ENCODE measurements around the gene SH3BGRL2. TPM values are rescaled to one million over a fixed set of nuclear protein-coding genes. Genes with fewer than 3 reads are reported as not detected.
"Not testable (repeated sequence)": the region's sequence is repeated elsewhere in the genome, so short reads cannot be mapped to it uniquely, and the experiment has no call there.

Gene SH3BGRL2
- total RNA-seq, 4 donors from 2014 or later, result 25.5 to 65.3 (median 48.8) TPM

- Histone ChIP-seq H3K4me3 (no peak overlapping the region), H3K9me3 (peaks cover 0 to 5% (median 0%) of the 10 kb centered on the region in 4 donors), H3K27me3 (no peaks in the 10 kb centered on the region), H3K27ac (peak overlapping the region in 3 of 4 donors; percentile 5 to 37 (median 14)), H3K4me1 (peaks cover 0 to 11% (median 3%) of the 10 kb centered on the region in 4 donors), H3K36me3 (peaks cover 0 to 23% (median 0%) of the 10 kb centered on the region in 3 donors)
- no peak for DNase-seq (ENCODE audit: low spot score in 2 of 2)
- 67 to 69% methylated on average over 4 of the region's 4 CpGs for WGBS, 2 donors
- TF ChIP-seq EP300 (IDR thresholded peaks at IDR 0.05), result peak in 1 of 2 donors; percentile 35
- TF ChIP-seq, protein P1, sequence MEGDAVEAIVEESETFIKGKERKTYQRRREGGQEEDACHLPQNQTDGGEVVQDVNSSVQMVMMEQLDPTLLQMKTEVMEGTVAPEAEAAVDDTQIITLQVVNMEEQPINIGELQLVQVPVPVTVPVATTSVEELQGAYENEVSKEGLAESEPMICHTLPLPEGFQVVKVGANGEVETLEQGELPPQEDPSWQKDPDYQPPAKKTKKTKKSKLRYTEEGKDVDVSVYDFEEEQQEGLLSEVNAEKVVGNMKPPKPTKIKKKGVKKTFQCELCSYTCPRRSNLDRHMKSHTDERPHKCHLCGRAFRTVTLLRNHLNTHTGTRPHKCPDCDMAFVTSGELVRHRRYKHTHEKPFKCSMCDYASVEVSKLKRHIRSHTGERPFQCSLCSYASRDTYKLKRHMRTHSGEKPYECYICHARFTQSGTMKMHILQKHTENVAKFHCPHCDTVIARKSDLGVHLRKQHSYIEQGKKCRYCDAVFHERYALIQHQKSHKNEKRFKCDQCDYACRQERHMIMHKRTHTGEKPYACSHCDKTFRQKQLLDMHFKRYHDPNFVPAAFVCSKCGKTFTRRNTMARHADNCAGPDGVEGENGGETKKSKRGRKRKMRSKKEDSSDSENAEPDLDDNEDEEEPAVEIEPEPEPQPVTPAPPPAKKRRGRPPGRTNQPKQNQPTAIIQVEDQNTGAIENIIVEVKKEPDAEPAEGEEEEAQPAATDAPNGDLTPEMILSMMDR (IDR thresholded peaks at IDR 0.05), result no peak
Observed at GRCh38 chr6:79671600-79672266, 40.6 kb downstream of the SH3BGRL2 start.

DNA sequence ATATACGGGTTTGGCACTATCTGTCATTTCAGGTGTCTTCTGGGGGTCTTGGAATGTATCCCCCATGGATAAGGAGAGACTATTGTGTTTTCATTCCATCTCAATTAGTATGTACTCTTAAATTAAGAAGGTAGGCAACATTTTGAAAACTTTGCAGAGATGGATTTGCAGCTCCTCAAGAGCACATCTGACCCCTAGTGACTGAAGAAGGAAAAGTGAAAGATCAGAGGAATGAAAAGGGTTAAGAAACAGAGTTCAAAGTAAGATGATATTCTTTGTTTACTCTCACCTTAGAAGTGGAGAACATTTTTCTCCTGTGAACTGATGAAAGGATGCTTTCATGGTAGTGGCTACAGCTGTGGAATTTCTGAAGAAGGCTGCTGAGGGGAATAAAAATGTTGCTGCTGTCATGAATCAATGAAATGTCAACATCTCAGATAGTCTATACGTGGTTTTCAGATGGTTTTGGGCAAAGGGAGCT, 41.5 kb downstream of the SH3BGRL2 start:
- H3K4me3 ChIP-seq, result no peak overlapping the region
- WGBS, 2 donors, result 26 to 30% methylated on average over 2 of the region's 2 CpGs
- no peaks in the 10 kb centered on the region for H3K27me3 ChIP-seq
- peaks cover 0 to 11% (median 3%) of the 10 kb centered on the region in 4 donors for H3K4me1 ChIP-seq
- H3K36me3 ChIP-seq, result peaks cover 0 to 23% (median 0%) of the 10 kb centered on the region in 3 donors
- DNase-seq (ENCODE audit: low spot score in 2 of 2), result no peak
- TF ChIP-seq EP300 (IDR thresholded peaks at IDR 0.05) (no peak), POLR2A (IDR thresholded peaks at IDR 0.05) (no peak)
- TF ChIP-seq, protein P1 (IDR thresholded peaks at IDR 0.05), result peak in 2 of 5 experiments; percentile 16 to 32
- H3K27ac ChIP-seq, result peak overlapping the region in 1 of 4 donors; percentile 14
- H3K9me3 ChIP-seq, result peaks cover 0 to 5% (median 0%) of the 10 kb centered on the region in 4 donors

- no peak overlapping the region for H3K4me3 ChIP-seq
- peaks cover 0 to 11% (median 3%) of the 10 kb centered on the region in 4 donors for H3K4me1 ChIP-seq
- H3K36me3 ChIP-seq, result peaks cover 0 to 23% (median 0%) of the 10 kb centered on the region in 3 donors
- 90 to 91% methylated on average over 3 of the region's 3 CpGs for WGBS, 2 donors
- peaks cover 0 to 5% (median 0%) of the 10 kb centered on the region in 4 donors for H3K9me3 ChIP-seq
- TF ChIP-seq EP300 (IDR thresholded peaks at IDR 0.05) (no peak), POLR2A (IDR thresholded peaks at IDR 0.05) (no peak)
- TF ChIP-seq, protein P1 (IDR thresholded peaks at IDR 0.05), result no peak
- H3K27ac ChIP-seq, result no peak overlapping the region
- H3K27me3 ChIP-seq, result no peaks in the 10 kb centered on the region
- DNase-seq (ENCODE audit: low spot score in 2 of 2), result no peak
Observed at GRCh38 chr6:79673947-79674346, 42.8 kb downstream of the SH3BGRL2 start.

DNA sequence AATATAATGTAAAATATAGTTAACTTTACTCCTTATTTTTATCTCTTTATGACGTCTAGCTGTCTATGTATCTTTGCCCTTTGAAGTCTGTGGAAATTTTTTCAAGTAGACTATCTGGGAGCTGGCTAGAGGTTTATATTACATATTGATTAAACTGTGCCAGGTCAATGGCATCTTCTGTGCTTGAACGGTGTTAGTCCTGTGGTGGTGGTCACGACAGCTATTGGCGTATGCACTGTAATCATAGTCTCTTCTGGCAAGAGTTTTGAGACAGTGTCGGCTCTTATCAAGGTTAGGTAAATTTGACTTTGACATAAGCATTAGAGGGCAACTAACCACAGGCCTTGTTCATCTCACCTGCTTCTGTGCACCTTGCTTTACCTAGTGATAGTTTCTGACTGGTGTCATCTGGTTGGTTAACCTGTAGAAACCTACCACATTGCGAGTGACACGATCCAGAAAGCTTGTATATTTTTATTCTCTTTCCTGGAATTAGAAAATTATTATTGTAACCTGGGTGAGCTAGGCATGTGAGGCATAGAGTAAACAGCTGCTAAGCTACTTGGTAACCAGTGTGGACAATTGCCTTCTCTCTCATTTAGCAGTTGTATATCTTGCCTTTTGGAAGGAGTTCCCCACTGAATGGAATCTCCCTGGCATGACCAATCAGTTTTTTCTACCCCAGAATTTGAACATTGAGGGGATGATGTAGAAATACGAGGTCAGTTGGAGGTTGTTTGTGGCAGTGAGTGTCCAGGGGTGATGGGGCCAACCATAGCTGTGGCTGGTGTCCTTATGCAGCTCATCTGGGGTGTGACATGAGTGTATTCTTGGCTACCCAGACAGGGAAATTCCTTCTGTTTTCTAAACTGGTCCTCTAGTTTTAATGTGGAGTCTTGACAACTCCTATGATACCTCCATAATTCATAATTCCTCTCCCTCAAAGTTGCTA, 45.9 kb downstream of the SH3BGRL2 start:
- Histone ChIP-seq H3K27ac (no peak overlapping the region), H3K4me1 (peaks cover 0 to 4% (median 0%) of the 10 kb centered on the region in 4 donors), H3K9me3 (peaks cover 0 to 5% (median 0%) of the 10 kb centered on the region in 4 donors), H3K36me3 (peaks cover 0 to 28% (median 0%) of the 10 kb centered on the region in 3 donors), H3K4me3 (no peak overlapping the region), H3K27me3 (no peaks in the 10 kb centered on the region)
- 82 to 87% methylated on average over 8 of the region's 8 CpGs for WGBS, 2 donors
- TF ChIP-seq EP300 (IDR thresholded peaks at IDR 0.05), result no peak
- TF ChIP-seq, protein P1 (IDR thresholded peaks at IDR 0.05), result no peak
- TF ChIP-seq POLR2A (IDR thresholded peaks at IDR 0.05), result no peak
- DNase-seq (ENCODE audit: low spot score in 2 of 2), result no peak

GRCh38 chr6:79682682-79683081, 51.6 kb downstream of the SH3BGRL2 start:
- H3K27ac ChIP-seq; H3K9me3 ChIP-seq; H3K36me3 ChIP-seq; H3K27me3 ChIP-seq; H3K4me3 ChIP-seq; DNase-seq (ENCODE audit: low spot score in 2 of 2): not testable (repeated sequence)
- 96% methylated on average over 4 of the region's 4 CpGs for WGBS, 2 donors
- H3K4me1 ChIP-seq, result peaks cover 0 to 26% (median 9%) of the 10 kb centered on the region in 4 donors
